Muscle layer of duodenum (tissue), 2 donors: Measurements from ENCODE around the gene CCDC142.

Experiments
- H3K27ac ChIP-seq: one replicate; pipeline ENCODE4 v1.7.0; 2013; ENCODE audit warnings: mild to moderate bottlenecking, low read length
- H3K27me3 ChIP-seq: one replicate; pipeline ENCODE4 v1.7.0; 2013; ENCODE audit warnings: low read depth, mild to moderate bottlenecking, control low read depth, low read length
- H3K36me3 ChIP-seq, 2 donors: one replicate each; pipeline ENCODE4 v1.7.0; 2013; ENCODE audit warnings: low read length in 2 of 2, control low read depth in 1 of 2, mild to moderate bottlenecking in 1 of 2; ENCODE audit not compliant: insufficient read depth in 2 of 2, control insufficient read depth in 1 of 2
- H3K4me1 ChIP-seq, 2 donors: one replicate each; pipeline ENCODE4 v1.7.0; 2013; ENCODE audit warnings: low read length in 2 of 2, mild to moderate bottlenecking in 2 of 2, control low read depth in 1 of 2, moderate library complexity in 1 of 2; ENCODE audit not compliant: insufficient read depth in 2 of 2, control insufficient read depth in 1 of 2
- H3K4me3 ChIP-seq, 2 donors: one replicate each; pipeline ENCODE4 v1.7.0; 2013; ENCODE audit warnings: low read length in 2 of 2, low read depth in 1 of 2, mild to moderate bottlenecking in 1 of 2
- H3K9me3 ChIP-seq, 2 donors: one replicate each; pipeline ENCODE4 v1.7.0; 2013; ENCODE audit warnings: low read length in 2 of 2, control low read depth in 1 of 2, mild to moderate bottlenecking in 1 of 2; ENCODE audit not compliant: control insufficient read depth in 1 of 2
- donor health status: healthy.

Gene CCDC142

GRCh38 chr2:74512744-74513604 is 30.2 kb upstream of the CCDC142 start:
- H3K9me3 ChIP-seq = no peaks in the 10 kb centered on the region
- peaks cover 68% of the 10 kb centered on the region for H3K27me3 ChIP-seq
- H3K27ac ChIP-seq = no peak overlapping the region
- peaks cover 0 to 36% of the 10 kb centered on the region in 2 donors for H3K4me1 ChIP-seq
- no peaks in the 10 kb centered on the region for H3K36me3 ChIP-seq
- no peak overlapping the region for H3K4me3 ChIP-seq

DNA sequence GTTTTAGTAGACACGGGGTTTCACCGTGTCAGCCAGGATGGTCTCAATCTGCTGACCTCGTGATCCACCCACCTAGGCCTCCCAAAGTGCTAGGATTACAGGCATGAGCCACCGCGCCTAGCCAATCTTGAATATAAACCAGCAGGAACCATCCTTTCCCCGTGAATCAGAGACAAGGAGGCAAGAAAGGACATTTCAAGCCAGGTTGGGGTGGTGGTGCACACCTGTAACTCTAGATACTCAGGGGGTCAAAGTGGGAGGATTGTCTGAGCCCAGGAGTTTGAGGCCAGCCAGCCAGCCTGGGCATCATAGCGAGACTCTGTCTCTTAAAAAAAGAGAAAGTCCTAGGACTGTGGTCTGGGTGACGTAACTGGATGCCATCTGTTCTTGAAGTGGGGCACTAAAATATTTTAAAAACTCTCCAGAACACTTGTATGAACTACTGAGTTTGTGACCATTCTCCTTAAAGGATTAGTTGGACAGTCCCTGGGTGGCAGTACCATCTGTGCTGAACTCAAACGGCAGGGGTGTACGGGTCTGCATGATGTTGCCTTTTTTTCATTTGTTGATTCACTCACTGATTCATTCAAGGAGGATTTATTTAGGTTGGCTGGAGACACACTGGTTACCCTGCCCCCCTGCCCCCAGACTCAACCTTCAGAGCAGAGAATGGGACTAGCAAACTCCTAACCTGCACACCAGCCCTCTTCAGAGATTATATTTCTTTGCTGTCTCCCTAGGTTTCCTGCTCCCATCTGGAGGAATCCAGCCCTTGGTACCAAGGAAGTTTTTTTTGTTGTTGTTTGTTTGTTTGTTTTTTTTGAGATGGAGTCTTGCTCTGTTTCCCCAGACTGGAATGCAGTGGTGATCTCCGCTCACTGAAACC is 28.5 kb upstream of the CCDC142 start:
- peaks cover 6 to 39% of the 10 kb centered on the region in 2 donors for H3K4me1 ChIP-seq
- H3K27me3 ChIP-seq = peaks cover 57% of the 10 kb centered on the region
- H3K9me3 ChIP-seq = no peaks in the 10 kb centered on the region
- H3K36me3 ChIP-seq = peaks cover 0 to 6% of the 10 kb centered on the region in 2 donors
- no peak overlapping the region for H3K4me3 ChIP-seq
- H3K27ac ChIP-seq = no peak overlapping the region

DNA sequence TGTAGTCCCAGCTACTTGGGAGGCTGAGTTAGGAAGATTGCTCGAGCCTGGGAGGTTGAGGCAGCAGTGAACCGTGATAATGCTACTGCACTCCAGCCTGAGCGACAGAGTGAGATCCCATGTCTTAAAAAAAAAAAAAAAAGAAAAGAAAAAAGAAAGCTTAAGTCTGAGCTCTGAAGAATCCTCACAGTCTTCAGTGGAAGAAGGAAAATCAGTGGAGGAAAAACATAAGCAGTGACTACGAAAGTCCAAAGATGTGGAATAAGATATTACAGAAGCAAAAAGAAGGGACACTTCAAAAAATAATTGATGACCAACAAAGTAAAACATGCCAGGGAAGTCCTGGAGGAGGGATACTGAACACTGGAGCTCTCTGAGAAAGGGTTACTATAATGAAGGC is 27.5 kb upstream of the CCDC142 start:
- no peak overlapping the region for H3K4me3 ChIP-seq
- no peaks in the 10 kb centered on the region for H3K9me3 ChIP-seq
- peaks cover 48% of the 10 kb centered on the region for H3K27me3 ChIP-seq
- H3K36me3 ChIP-seq = peaks cover 5 to 13% of the 10 kb centered on the region in 2 donors
- peaks cover 14 to 39% of the 10 kb centered on the region in 2 donors for H3K4me1 ChIP-seq
- H3K27ac ChIP-seq = no peak overlapping the region

- Histone ChIP-seq H3K36me3 (peaks cover 13 to 26% of the 10 kb centered on the region in 2 donors), H3K27me3 (peaks cover 25% of the 10 kb centered on the region), H3K9me3 (no peaks in the 10 kb centered on the region), H3K4me3 (peak overlapping the region; percentile 86 to 88), H3K27ac (peak overlapping the region; percentile 98), H3K4me1 (peaks cover 19 to 45% of the 10 kb centered on the region in 2 donors)
Observed at GRCh38 chr2:74507926-74508520, 25.2 kb upstream of the CCDC142 start.

GRCh38 chr2:74507145-74507925 is 24.5 kb upstream of the CCDC142 start, which contains the start of gene PCGF1:
TSS of gene PCGF1 (minus strand) at chr2:74507695. CDS start at chr2:74507668, 27 bp downstream.
- Histone ChIP-seq H3K36me3 (peaks cover 13 to 26% of the 10 kb centered on the region in 2 donors), H3K9me3 (no peaks in the 10 kb centered on the region), H3K4me1 (peaks cover 19 to 51% of the 10 kb centered on the region in 2 donors), H3K4me3 (peak within 1 kb of the TSS; percentile 86 to 88), H3K27me3 (peaks cover 19% of the 10 kb centered on the region), H3K27ac (peak within 1 kb of the TSS; percentile 98)

DNA sequence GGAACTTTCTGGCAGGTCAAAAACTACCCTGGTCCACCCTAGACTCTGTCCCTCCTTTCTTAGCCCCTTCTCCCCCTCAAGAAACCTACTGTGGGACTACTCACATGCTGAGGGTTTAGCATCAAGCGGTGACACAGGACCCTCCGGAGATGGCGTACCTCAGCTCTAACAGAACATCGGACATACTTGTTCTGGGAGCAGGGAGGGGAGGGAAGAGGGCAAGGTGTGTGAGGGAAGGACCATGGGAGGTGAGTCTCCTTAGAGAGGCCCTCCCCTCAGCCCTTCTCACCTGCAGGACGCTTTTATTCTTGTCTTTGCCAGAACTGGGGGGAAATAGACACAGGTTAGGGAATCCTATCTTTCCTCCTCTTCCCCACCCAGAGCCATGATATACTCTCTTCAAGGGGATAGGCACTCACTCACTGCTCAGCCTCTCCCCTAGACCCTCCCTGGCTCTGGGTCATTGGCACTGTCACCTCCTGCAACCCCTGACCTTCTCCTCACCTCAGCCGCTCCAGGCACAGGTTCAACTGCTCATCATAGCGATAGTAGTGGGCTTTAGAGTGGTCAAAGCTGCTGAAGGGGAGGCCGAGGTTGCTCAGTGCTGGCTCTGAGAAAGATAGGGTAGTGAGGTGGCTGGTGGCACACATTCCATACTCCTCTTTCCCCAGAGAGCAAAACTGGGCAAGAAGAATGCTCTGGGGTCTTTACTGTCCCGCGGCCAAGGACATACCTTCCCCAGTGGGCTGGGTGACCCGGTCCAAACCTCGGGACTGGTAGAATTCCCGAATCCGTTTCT is 22.8 kb upstream of the CCDC142 start:
- Histone ChIP-seq H3K9me3 (no peaks in the 10 kb centered on the region), H3K27ac (no peak overlapping the region), H3K36me3 (peaks cover 13 to 26% of the 10 kb centered on the region in 2 donors), H3K4me1 (peaks cover 19 to 51% of the 10 kb centered on the region in 2 donors), H3K4me3 (peak overlapping the region; percentile 46 to 88), H3K27me3 (peaks cover 15% of the 10 kb centered on the region)

GRCh38 chr2:74504591-74504990 is 21.8 kb upstream of the CCDC142 start:
- H3K27me3 ChIP-seq = peaks cover 19% of the 10 kb centered on the region
- no peaks in the 10 kb centered on the region for H3K9me3 ChIP-seq
- no peak overlapping the region for H3K27ac ChIP-seq
- H3K36me3 ChIP-seq = peaks cover 13 to 26% of the 10 kb centered on the region in 2 donors
- peaks cover 19 to 55% of the 10 kb centered on the region in 2 donors for H3K4me1 ChIP-seq
- H3K4me3 ChIP-seq = peak overlapping the region; percentile 62 to 80

DNA sequence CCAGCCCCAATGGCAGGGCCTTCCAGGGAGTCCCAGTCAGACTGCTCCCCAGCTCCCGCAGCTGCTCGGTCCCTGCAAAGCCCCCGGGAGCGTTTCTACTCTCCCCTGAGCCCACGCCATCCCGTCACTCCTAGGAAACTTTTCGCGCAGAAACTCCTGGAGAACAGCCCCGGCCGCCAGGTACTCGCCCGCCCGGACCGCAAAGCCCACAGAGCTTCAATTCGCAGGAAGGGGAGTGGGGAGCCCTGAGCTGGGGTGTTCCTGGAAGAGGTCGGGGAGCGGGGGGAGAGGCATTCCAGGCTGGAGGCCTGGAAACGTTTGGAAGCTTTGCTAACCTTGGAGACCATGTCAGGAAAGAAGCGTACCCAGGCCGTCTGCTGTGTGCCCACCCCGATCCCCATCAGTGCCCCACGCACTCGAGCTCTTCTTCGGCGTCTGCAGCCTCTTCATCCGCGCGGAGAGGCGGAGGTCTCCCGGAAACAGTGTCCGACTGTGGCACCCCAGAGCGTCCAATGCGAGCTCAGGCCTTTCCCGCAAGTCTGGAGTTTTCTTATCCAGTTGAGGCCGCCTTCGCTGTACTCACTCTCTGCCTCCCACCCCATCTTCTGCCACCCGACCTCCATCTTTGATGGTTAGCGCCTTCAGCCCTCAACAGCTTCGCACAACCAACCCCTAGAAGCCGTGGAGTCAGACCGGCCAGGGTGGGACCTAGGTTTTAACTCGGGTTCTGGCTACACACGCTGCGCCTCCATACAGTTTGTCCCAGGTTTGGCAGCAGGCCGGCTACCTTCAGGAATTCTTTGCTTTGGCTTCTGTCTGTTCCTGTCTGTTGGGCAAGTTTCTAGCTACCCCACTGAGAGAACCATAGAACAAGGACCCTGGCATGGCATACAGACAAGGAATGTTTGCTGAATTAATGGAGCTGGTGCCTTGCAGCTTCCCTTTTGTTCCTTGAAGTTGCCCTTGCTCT is 21.0 kb upstream of the CCDC142 start:
- Histone ChIP-seq H3K4me1 (peaks cover 19 to 63% of the 10 kb centered on the region in 2 donors), H3K4me3 (peak overlapping the region; percentile 62 to 80), H3K27ac (peak overlapping the region; percentile 83), H3K27me3 (peaks cover 26% of the 10 kb centered on the region), H3K9me3 (no peaks in the 10 kb centered on the region), H3K36me3 (peaks cover 13 to 26% of the 10 kb centered on the region in 2 donors)

DNA sequence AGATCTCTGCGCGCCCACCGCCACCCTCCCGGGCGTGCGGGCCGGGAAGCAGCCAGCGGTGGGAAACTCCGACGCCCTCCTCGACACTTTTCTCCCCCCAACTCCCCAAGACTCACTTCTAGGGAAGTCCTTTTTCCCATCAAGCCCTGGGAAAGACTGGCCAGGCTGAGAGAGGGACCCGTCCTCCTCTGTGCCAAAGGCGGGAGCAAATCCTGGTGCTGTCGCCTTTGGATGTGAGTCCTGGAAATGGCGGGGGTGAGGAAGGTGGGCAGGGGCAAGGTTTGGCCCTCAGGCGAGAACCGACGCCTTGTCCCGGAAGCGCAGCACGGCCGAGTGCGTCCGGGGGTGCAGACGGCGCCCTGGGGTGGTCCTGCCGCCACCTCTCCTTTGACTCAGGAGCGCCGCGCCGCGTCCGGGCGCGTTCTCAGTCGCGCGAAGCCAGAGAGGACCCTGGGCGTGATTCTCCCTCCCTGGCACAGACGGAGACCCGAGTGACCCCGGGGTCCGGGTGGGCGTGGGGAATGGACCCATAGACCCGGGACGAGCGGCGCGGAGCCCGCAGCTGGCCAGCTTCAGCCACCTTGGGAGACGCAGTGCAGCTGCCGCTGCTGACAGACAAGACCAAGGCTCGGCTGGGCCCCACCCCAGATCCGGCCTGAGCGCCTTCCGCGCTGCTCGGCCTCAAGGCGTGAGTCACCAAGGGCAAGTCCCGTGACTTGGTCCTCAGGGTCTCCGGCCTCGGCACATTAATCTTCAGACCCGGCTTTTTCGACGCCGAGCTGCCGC is 20.1 kb upstream of the CCDC142 start:
- peaks cover 22 to 66% of the 10 kb centered on the region in 2 donors for H3K4me1 ChIP-seq
- no peaks in the 10 kb centered on the region for H3K9me3 ChIP-seq
- H3K4me3 ChIP-seq = peak overlapping the region; percentile 62 to 80
- peak overlapping the region; percentile 83 for H3K27ac ChIP-seq
- H3K36me3 ChIP-seq = peaks cover 13 to 26% of the 10 kb centered on the region in 2 donors
- H3K27me3 ChIP-seq = peaks cover 32% of the 10 kb centered on the region
